Measurements from ENCODE around the gene ZCWPW1.
"Not testable (repeated sequence)": the region's sequence is repeated elsewhere in the genome, so short reads cannot be mapped to it uniquely, and the experiment has no call there.

Gene ZCWPW1

DNA sequence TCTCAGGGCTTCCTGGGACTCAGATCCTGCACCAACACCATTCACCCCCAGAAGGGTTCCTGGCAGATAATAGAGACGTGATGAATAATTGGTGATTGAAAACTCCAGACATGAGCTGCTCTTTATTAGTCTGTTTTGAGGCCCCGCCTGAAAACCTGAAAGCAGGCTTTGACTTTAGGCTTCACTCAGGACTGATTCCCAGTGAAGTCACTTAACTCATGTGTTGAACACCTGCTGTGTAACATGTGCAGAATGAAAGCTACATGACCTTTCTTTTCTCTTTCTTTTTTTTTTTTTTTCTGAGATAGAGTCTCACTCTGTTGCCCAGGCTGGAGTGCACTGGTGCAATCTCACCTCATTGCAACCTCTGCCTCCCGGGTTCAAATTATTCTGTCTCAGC, 26.7 kb upstream of the ZCWPW1 start:
- Histone ChIP-seq H3K79me2 (ENCODE audit: insufficient read depth, low read length) (no peaks in the 10 kb centered on the region), H3K36me3 (ENCODE audit: insufficient read depth, low read length) (no peaks in the 10 kb centered on the region), H3K9ac (ENCODE audit: low read length) (no peak overlapping the region), H3K27ac (ENCODE audit: low read depth, low read length, poor library complexity, severe bottlenecking) (no peak overlapping the region), H3K4me2 (ENCODE audit: low read length) (no peak overlapping the region), H3K4me3 (ENCODE audit: low read depth, low read length, poor library complexity, severe bottlenecking) (no peak overlapping the region), H4K20me1 (ENCODE audit: insufficient read depth, low read length) (no peaks in the 10 kb centered on the region), H2AFZ (ENCODE audit: low read length) (no peak overlapping the region), H3K27me3 (ENCODE audit: insufficient read depth, low read length) (peaks cover 3% of the 10 kb centered on the region; the same call in 1 of the 2 replicates), H3K9me2 (ENCODE audit: low read depth, low read length) (no peaks in the 10 kb centered on the region), H3F3A (ENCODE audit: insufficient read depth, low read length) (no peaks in the 10 kb centered on the region), H3K4me1 (ENCODE audit: insufficient read depth, low read length, severe bottlenecking) (peaks cover 5% of the 10 kb centered on the region), H3K9me3 (ENCODE audit: low read length) (no peaks in the 10 kb centered on the region)
- TF ChIP-seq, protein P1, sequence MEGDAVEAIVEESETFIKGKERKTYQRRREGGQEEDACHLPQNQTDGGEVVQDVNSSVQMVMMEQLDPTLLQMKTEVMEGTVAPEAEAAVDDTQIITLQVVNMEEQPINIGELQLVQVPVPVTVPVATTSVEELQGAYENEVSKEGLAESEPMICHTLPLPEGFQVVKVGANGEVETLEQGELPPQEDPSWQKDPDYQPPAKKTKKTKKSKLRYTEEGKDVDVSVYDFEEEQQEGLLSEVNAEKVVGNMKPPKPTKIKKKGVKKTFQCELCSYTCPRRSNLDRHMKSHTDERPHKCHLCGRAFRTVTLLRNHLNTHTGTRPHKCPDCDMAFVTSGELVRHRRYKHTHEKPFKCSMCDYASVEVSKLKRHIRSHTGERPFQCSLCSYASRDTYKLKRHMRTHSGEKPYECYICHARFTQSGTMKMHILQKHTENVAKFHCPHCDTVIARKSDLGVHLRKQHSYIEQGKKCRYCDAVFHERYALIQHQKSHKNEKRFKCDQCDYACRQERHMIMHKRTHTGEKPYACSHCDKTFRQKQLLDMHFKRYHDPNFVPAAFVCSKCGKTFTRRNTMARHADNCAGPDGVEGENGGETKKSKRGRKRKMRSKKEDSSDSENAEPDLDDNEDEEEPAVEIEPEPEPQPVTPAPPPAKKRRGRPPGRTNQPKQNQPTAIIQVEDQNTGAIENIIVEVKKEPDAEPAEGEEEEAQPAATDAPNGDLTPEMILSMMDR (IDR thresholded peaks at IDR 0.05; ENCODE audit: low read length): no peak
- TF ChIP-seq EZH2 (IDR thresholded peaks at IDR 0.05; ENCODE audit: borderline replicate concordance, low read length): no peak

DNA sequence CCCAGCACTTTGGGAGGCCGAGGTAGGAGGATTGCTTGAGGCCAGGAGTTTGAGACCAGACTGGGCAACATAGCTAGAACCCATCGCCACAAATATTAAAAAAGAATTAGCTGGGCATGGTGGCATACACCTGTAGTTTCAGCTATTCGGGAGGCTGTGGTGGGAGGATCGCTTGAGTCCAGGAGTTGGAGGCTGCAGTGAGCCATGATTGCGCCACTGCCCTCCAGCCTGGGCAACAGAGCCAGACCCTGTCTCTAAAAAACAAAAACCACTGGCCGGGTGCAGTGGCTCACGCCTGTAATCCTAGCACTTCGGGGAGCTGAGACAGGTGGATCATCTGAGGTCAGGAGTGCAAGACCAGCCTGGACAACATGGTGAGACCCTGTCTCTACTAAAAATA, 25.4 kb upstream of the ZCWPW1 start:
- H3K4me1 ChIP-seq (ENCODE audit: insufficient read depth, low read length, severe bottlenecking): peaks cover 12% of the 10 kb centered on the region
- H3K27ac ChIP-seq (ENCODE audit: low read depth, low read length, poor library complexity, severe bottlenecking); H3K79me2 ChIP-seq (ENCODE audit: insufficient read depth, low read length); H3F3A ChIP-seq (ENCODE audit: insufficient read depth, low read length); H3K36me3 ChIP-seq (ENCODE audit: insufficient read depth, low read length); H3K9me3 ChIP-seq (ENCODE audit: low read length); H3K27me3 ChIP-seq (ENCODE audit: insufficient read depth, low read length); H3K9ac ChIP-seq (ENCODE audit: low read length); H3K9me2 ChIP-seq (ENCODE audit: low read depth, low read length); H2AFZ ChIP-seq (ENCODE audit: low read length); H4K20me1 ChIP-seq (ENCODE audit: insufficient read depth, low read length); H3K4me3 ChIP-seq (ENCODE audit: low read depth, low read length, poor library complexity, severe bottlenecking); H3K4me2 ChIP-seq (ENCODE audit: low read length): not testable (repeated sequence)

DNA sequence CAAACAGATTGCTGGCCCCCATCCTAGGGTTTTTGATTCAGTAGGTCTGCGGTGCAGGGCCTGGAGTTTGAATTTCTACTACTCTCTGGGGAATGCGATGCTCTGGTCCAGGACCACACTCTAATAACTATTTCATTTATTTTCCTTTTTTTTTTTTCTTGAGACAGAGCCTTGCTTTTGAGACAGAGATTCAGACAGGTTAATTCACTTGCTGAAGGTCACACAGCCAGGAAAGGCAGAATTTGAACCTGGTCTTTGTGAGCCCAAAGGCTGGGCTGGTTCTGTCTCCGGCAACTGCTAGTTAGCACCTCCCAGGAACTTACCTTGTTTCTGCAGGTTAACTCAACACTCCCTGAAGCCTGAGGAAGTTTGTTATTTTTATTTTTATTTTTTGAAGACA, 24.0 kb upstream of the ZCWPW1 start:
- H3K79me2 ChIP-seq (ENCODE audit: insufficient read depth, low read length): no peaks in the 10 kb centered on the region
- no peaks in the 10 kb centered on the region for H3K36me3 ChIP-seq (ENCODE audit: insufficient read depth, low read length)
- H3K4me1 ChIP-seq (ENCODE audit: insufficient read depth, low read length, severe bottlenecking): peaks cover 12% of the 10 kb centered on the region
- H2AFZ ChIP-seq (ENCODE audit: low read length): no peak overlapping the region
- H3K9ac ChIP-seq (ENCODE audit: low read length): no peak overlapping the region
- no peak overlapping the region for H3K4me2 ChIP-seq (ENCODE audit: low read length)
- H3K9me2 ChIP-seq (ENCODE audit: low read depth, low read length): no peaks in the 10 kb centered on the region
- H3F3A ChIP-seq (ENCODE audit: insufficient read depth, low read length): no peaks in the 10 kb centered on the region
- no peak overlapping the region for H3K4me3 ChIP-seq (ENCODE audit: low read depth, low read length, poor library complexity, severe bottlenecking)
- no peaks in the 10 kb centered on the region for H4K20me1 ChIP-seq (ENCODE audit: insufficient read depth, low read length)
- TF ChIP-seq EZH2 (IDR thresholded peaks at IDR 0.05; ENCODE audit: borderline replicate concordance, low read length): no peak
- TF ChIP-seq, protein P1 (IDR thresholded peaks at IDR 0.05; ENCODE audit: low read length): no peak
- H3K27me3 ChIP-seq (ENCODE audit: insufficient read depth, low read length): peaks cover 3% of the 10 kb centered on the region; the same call in 1 of the 2 replicates
- no peak overlapping the region for H3K27ac ChIP-seq (ENCODE audit: low read depth, low read length, poor library complexity, severe bottlenecking)
- H3K9me3 ChIP-seq (ENCODE audit: low read length): no peaks in the 10 kb centered on the region

DNA sequence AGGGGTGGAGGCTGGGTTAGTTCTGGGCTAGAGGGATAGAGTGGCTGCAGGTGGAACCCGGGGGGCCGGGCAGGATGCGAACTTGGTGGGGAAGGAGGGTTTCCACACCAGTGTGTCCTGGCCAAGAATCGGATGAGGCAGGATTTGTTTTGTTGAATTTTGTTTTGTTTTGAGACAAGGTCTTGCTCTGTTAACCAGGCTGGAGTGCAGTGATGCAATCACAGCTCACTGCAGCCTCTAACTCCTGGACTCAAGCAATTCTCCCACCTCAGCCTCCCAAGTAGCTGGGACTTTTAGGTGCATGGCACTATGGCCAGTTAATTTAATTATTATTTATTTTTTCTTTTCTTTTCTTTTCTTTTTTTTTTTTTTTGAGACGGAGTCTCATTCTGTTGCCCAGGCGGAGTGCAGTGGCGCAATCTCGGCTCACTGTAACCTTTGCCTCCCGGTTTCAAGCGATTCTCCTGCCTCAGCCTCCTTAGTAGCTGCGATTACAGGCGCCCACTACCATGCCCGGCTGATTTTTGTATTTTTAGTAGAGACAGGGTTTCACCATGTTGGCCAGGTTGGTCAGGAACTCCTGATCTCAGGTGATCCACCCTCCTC, 20.8 kb upstream of the ZCWPW1 start:
- Histone ChIP-seq H3K9me3 (ENCODE audit: low read length) (no peaks in the 10 kb centered on the region), H3K9me2 (ENCODE audit: low read depth, low read length) (no peaks in the 10 kb centered on the region), H3K4me3 (ENCODE audit: low read depth, low read length, poor library complexity, severe bottlenecking) (no peak overlapping the region), H3F3A (ENCODE audit: insufficient read depth, low read length) (no peaks in the 10 kb centered on the region), H3K4me2 (ENCODE audit: low read length) (no peak overlapping the region), H3K9ac (ENCODE audit: low read length) (no peak overlapping the region), H4K20me1 (ENCODE audit: insufficient read depth, low read length) (no peaks in the 10 kb centered on the region), H3K27ac (ENCODE audit: low read depth, low read length, poor library complexity, severe bottlenecking) (no peak overlapping the region), H3K4me1 (ENCODE audit: insufficient read depth, low read length, severe bottlenecking) (peaks cover 12% of the 10 kb centered on the region), H3K27me3 (ENCODE audit: insufficient read depth, low read length) (peaks cover 3% of the 10 kb centered on the region; the same call in 1 of the 2 replicates), H2AFZ (ENCODE audit: low read length) (no peak overlapping the region), H3K79me2 (ENCODE audit: insufficient read depth, low read length) (no peaks in the 10 kb centered on the region), H3K36me3 (ENCODE audit: insufficient read depth, low read length) (no peaks in the 10 kb centered on the region)
- TF ChIP-seq, protein P1 (IDR thresholded peaks at IDR 0.05; ENCODE audit: low read length): no peak
- no peak for TF ChIP-seq EZH2 (IDR thresholded peaks at IDR 0.05; ENCODE audit: borderline replicate concordance, low read length)

DNA sequence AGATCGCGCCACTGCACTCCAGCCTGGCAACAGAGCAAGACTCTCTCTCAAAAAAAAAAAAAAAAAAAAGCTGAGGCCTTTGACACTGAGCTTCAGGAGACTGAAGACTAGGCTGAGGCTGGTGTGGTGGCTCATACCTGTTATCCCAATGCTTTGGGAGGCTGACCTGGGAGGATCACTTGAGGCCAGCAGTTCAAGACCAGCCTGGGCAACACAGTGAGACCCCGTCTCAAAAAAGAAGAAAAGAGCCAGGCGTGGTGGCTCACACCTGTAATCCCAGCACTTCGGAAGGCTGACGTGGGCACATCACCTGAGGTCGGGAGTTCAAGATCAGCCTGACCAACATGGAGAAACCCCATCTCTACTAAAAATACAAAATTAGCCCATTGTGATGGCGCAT, 18.9 kb upstream of the ZCWPW1 start:
- not testable (repeated sequence) for H3K27ac ChIP-seq (ENCODE audit: low read depth, low read length, poor library complexity, severe bottlenecking); H2AFZ ChIP-seq (ENCODE audit: low read length); H3K79me2 ChIP-seq (ENCODE audit: insufficient read depth, low read length); H3K4me2 ChIP-seq (ENCODE audit: low read length); H3K4me3 ChIP-seq (ENCODE audit: low read depth, low read length, poor library complexity, severe bottlenecking); H3K36me3 ChIP-seq (ENCODE audit: insufficient read depth, low read length); H3K9me2 ChIP-seq (ENCODE audit: low read depth, low read length); H3K27me3 ChIP-seq (ENCODE audit: insufficient read depth, low read length); H3K9me3 ChIP-seq (ENCODE audit: low read length); H3F3A ChIP-seq (ENCODE audit: insufficient read depth, low read length); H4K20me1 ChIP-seq (ENCODE audit: insufficient read depth, low read length); H3K9ac ChIP-seq (ENCODE audit: low read length)
- peaks cover 12% of the 10 kb centered on the region for H3K4me1 ChIP-seq (ENCODE audit: insufficient read depth, low read length, severe bottlenecking)
